Measurements from ENCODE around the gene RBM26. TPM values are rescaled to one million over a fixed set of nuclear protein-coding genes. Genes with fewer than 3 reads are reported as not detected.

Gene RBM26
- total RNA-seq, 1 donor, result 48.0 TPM

DNA sequence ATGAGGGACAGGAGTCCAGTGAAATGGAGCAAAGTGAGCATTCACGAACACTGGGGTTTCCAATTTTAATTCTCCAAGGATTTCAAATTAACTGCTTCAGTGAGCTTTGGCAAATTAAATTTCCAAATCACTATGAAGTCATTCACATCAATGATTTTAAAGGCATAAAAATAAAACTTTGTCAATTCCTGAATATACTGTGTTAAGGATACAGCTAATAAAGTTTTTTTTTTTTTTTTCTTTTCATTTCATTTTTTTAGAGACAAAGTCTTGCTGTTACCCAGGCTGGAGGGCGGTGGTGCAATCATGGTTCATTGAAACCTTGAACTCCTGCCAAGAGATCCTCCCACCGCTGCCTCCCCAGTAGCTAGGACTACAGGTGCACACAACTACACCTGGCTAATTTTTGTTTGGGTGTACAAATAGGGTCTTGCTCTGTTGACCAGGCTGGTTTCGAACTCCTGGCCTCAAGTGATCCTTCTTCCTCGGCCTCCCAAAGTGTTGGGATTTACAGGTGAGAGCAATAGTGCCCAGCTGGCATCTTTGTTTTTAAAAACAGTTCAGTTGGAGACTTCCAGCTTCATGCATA lies 21.9 kb downstream of the RBM26 start:
- DNase-seq (ENCODE audit: low read depth), result no peak
- TF ChIP-seq, protein P1, sequence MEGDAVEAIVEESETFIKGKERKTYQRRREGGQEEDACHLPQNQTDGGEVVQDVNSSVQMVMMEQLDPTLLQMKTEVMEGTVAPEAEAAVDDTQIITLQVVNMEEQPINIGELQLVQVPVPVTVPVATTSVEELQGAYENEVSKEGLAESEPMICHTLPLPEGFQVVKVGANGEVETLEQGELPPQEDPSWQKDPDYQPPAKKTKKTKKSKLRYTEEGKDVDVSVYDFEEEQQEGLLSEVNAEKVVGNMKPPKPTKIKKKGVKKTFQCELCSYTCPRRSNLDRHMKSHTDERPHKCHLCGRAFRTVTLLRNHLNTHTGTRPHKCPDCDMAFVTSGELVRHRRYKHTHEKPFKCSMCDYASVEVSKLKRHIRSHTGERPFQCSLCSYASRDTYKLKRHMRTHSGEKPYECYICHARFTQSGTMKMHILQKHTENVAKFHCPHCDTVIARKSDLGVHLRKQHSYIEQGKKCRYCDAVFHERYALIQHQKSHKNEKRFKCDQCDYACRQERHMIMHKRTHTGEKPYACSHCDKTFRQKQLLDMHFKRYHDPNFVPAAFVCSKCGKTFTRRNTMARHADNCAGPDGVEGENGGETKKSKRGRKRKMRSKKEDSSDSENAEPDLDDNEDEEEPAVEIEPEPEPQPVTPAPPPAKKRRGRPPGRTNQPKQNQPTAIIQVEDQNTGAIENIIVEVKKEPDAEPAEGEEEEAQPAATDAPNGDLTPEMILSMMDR (IDR thresholded peaks at IDR 0.05; ENCODE audit: insufficient read depth, low read length), result no peak
- no peak overlapping the region for H3K4me3 ChIP-seq (ENCODE audit: low read depth, low read length)

DNA sequence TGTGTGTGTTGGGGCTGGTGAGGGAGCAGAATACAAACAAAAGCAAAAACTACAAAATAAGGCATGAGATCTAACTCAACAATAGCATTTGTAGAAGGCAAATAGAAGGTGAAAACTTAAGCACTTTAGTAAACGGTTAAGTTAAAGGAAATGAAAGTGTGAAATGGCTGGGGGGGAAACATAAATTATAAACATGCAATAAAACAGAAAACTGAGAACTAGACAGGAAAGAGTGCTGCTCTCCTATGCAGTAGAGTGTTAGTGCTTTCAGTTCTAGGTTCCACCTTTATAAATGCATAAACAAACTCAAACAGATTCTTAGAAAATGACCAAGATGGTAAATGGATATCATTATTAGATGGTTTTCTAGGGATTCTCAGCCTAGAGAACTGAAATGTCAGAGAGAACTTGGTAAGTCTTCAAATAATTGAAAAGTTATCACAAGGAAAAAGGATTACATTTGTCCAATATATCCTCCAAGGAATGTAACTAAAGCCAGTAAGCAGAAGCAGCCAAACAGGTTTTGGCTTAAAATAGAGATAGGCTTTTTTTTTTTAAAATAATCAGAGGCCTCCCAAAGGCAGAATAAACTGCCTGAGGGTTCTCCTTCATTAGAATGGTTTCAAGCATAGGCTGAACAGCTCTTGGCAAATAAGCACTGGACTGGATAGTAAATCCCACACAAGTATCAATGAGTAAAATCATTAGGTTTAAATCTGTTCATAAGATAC lies 23.3 kb downstream of the RBM26 start:
- no peak for DNase-seq (ENCODE audit: low read depth)
- TF ChIP-seq, protein P1 (IDR thresholded peaks at IDR 0.05; ENCODE audit: insufficient read depth, low read length), result no peak
- H3K4me3 ChIP-seq (ENCODE audit: low read depth, low read length), result no peak overlapping the region

DNA sequence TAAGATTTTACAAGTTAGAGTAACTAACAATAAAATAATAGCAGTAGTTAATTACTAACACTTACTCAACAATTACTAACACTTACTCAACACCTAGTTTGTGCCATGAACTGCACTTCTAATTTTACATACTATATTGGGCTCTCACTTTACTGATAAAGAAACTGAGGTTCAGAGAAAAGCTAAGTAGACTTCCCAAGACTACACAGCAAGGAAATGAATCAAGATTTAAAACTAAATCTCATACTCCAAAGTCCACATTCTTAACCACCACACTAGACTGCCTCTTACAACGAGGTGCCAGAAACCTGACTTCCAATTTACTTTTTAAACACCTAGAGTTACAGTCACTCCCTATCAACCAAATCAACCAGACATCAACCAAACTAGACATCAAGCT lies 25.1 kb downstream of the RBM26 start:
- DNase-seq (ENCODE audit: low read depth), result no peak
- TF ChIP-seq, protein P1 (IDR thresholded peaks at IDR 0.05; ENCODE audit: insufficient read depth, low read length), result no peak
- no peak overlapping the region for H3K4me3 ChIP-seq (ENCODE audit: low read depth, low read length)

DNA sequence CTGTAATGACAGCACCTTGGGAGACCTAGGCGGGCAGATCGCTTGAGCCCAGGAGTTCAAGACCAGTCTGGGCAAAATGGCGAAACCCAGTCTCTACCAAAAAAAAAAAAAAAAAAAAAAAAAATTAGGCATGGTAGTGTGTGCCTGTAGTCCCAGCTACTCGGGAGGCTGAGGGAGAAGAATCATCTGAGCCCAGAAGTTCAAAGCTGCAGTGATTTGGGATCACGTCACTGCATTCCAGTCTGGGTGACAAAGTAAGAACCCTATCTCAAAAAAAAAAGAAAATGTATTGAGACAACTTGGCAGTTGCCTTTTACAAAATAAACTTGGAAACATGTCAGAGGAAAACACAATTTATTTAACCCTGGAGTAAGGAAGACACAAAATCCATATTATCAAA lies 26.8 kb downstream of the RBM26 start:
- TF ChIP-seq, protein P1 (IDR thresholded peaks at IDR 0.05; ENCODE audit: insufficient read depth, low read length), result no peak
- DNase-seq (ENCODE audit: low read depth), result peak; percentile 24

DNA sequence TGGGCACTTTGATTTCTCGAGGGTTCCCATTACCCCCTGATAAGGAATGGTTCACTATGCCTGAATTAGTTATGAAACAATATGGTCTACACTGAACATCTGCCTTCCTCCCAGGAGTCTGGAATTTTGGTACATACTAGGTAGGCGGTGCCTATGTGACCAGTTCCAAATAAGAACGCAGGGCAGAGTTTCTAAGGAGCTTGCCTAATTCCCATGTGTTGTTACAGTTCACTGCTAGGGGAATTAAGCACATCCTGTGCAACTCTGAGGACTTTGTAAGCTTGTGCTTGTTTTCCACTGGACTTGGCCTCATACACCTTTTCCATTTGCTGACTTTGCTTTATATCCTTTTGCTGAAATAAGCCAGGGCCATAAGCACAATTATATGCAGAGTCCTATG lies 29.2 kb downstream of the RBM26 start:
- DNase-seq (ENCODE audit: low read depth), result no peak
- H3K4me3 ChIP-seq (ENCODE audit: low read depth, low read length), result no peak overlapping the region
- TF ChIP-seq, protein P1 (IDR thresholded peaks at IDR 0.05; ENCODE audit: insufficient read depth, low read length), result no peak

More for the DNA sequence above, 26.8 kb downstream of the RBM26 start:
- H3K4me3 ChIP-seq (ENCODE audit: low read depth, low read length), result no peak overlapping the region

DNA sequence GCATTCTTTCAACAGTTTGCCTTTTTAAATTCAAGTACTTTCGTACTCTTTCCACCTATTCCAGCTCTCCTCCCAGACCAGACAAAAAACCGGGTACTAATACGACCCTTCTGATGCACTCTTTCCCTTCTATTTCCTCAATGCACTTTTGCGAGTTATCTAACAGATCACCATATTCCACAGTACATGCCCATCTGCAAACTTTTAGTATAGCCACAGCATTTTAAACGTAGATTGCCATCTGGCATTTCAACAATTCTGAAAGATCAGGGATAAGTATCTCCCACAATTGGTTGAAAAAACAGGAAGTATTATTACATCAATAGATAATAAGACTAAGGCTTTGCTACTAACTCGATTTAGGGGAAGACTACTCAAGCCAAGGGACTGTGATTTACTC lies 31.5 kb downstream of the RBM26 start:
- TF ChIP-seq, protein P1 (IDR thresholded peaks at IDR 0.05; ENCODE audit: insufficient read depth, low read length), result no peak
- DNase-seq (ENCODE audit: low read depth), result no peak
- no peak overlapping the region for H3K4me3 ChIP-seq (ENCODE audit: low read depth, low read length)
